K562 (cell line): Measurements from ENCODE around the gene SNAPC2. TPM values are rescaled to one million over a fixed set of nuclear protein-coding genes. Genes with fewer than 3 reads are reported as not detected.

ENCODE experiments used
- E2F4 ChIP-seq: sonication (generic); formaldehyde crosslinking; IDR thresholded peaks from 2 replicates; pipeline ENCODE4 v1.8.0; 2022; ENCODE audit warnings: mild to moderate bottlenecking, low read depth, missing genetic modification reagents
- MGA ChIP-seq: fragments of 450-650 bp; IDR thresholded peaks from 2 replicates; pipeline ENCODE4 v1.6.1; 2016; ENCODE audit warnings: mild to moderate bottlenecking, moderate library complexity
- NEUROD1 ChIP-seq: fragments of 150-350 bp; IDR thresholded peaks from 2 replicates; pipeline ENCODE4 v1.6.1; 2014; ENCODE audit warnings: borderline replicate concordance, low read length, low read depth; ENCODE audit not compliant: partially characterized antibody
- PBX2 ChIP-seq, 2 experiments: IDR thresholded peaks in 1 of 2; conservative IDR thresholded peaks in 1 of 2; 2 replicates each; pipeline ENCODE4 v1.6.1; 2016; ENCODE audit warnings: low read depth in 2 of 2, mild to moderate bottlenecking in 1 of 2, missing compliant biosample characterization in 1 of 2, missing genetic modification characterization in 1 of 2, moderate library complexity in 1 of 2
- PCBP2 ChIP-seq: fragments of 200-400 bp; formaldehyde crosslinking; IDR thresholded peaks from 2 replicates; pipeline ENCODE4 v1.6.1; 2018; ENCODE audit warnings: low read length, low read depth, mild to moderate bottlenecking, moderate library complexity; ENCODE audit not compliant: poor library complexity, severe bottlenecking
- SRF ChIP-seq, 2 experiments: fragments of 250-450, 450-650 bp in 1 of 2; sonication (Bioruptor Pico) in 1 of 2; sonication (generic) in 1 of 2; formaldehyde crosslinking; IDR thresholded peaks; 2 replicates each; pipeline versions ENCODE4 v1.5.0 to v1.5.1; 2020 to 2022; ENCODE audit warnings: mild to moderate bottlenecking in 1 of 2, missing genetic modification reagents in 1 of 2
- TEAD1 ChIP-seq, 2 experiments: fragments of 450-650 bp in 1 of 2; sonication (generic) in 1 of 2; formaldehyde crosslinking; IDR thresholded peaks; 2 replicates each; pipeline versions ENCODE4 v1.4.0 to v1.8.0; 2020 to 2022; ENCODE audit warnings: mild to moderate bottlenecking in 2 of 2, missing genetic modification reagents in 1 of 2
- polyA plus RNA-seq, 8 experiments: library from polyadenylated mRNA; depleted of rRNA in 4 of 8; stranded (reverse) in 5 of 8; unstranded in 3 of 8; fragments of >200 nt; fragmentation: Nextera tagmentation in 2 of 8; fragmentation: Illumina TruSeq in 1 of 8; extraction: Ambion mirVana in 2 of 8; extraction: Trizol in 1 of 8; gene quantifications; 2 replicates each; pipeline versions ENCODE4 v1.2.1 to v1.2.3, GENCODE V29; 2011 to 2014; ENCODE audit warnings: inconsistent platforms in 1 of 8, missing spikeins in 1 of 8
- total RNA-seq, 7 experiments: library from RNA; depleted of rRNA in 6 of 7; stranded (reverse); fragments of >200 nt in 6 of 7; fragmentation: Illumina TruSeq in 2 of 7; extraction: Trizol in 2 of 7; gene quantifications; 2 replicates each; pipeline versions ENCODE4 v1.2.1 to v1.2.3, GENCODE V29; 2011 to 2021; ENCODE audit warnings: low replicate concordance in 1 of 7

Gene SNAPC2
- total and polyA plus RNA-seq, 9 of the 15 experiments (the other 6 are each of a cell fraction or from before 2014, with no cell fraction given) = 0.59 to 45.1 (median 15.3) TPM

- 0 out of 2 replicates have a peak, but pooled peaks have one; percentile 29 for TF ChIP-seq E2F4 (CRISPR knock-in tag)
- no peak for TF ChIP-seq PBX2 (CRISPR knock-in tag; IDR thresholded peaks at IDR 0.05; ENCODE audit: low read depth)
- peak; percentile 71 for TF ChIP-seq PBX2 (tag; conservative IDR thresholded peaks at IDR 0.05; ENCODE audit: low read depth)
- peak in 1 of 2 experiments; percentile 61; a peak in 1 of 4 replicates for TF ChIP-seq TEAD1 (CRISPR knock-in tag; IDR thresholded peaks at IDR 0.05)
- TF ChIP-seq MGA = peak; percentile 95
- peak; percentile 33 for TF ChIP-seq NEUROD1
- peak in 1 of 2 experiments; percentile 51; a peak in 1 of 4 replicates for TF ChIP-seq SRF (CRISPR knock-in tag; IDR thresholded peaks at IDR 0.05)
- no peak for TF ChIP-seq PCBP2
These were observed 23.5 kb downstream of the SNAPC2 start, which contains the start of gene TIMM44 (continued) for GRCh38 chr19:7943444-7944176.
